Vagina (tissue), 2 donors: ENCODE results near the gene MEX3B. TPM values are rescaled to one million over a fixed set of nuclear protein-coding genes. Genes with fewer than 3 reads are reported as not detected.

ENCODE experiments used
- DNase-seq, 2 donors: peaks; one replicate each; pipeline ENCODE4 v3.0.0-alpha.2; 2017; ENCODE audit errors: extremely low spot score in 2 of 2
- H3K27ac ChIP-seq: fragments of 200-600 bp; sonication (generic); one replicate; pipeline ENCODE4 v1.5.1; 2019
- H3K27me3 ChIP-seq: fragments of 200-600 bp; sonication (generic); one replicate; pipeline ENCODE4 v1.5.1; 2019
- H3K36me3 ChIP-seq, 2 donors: fragments of 200-600 bp; sonication (generic); one replicate each; pipeline ENCODE4 v1.5.1; 2017 to 2019
- H3K4me1 ChIP-seq: fragments of 200-600 bp; sonication (generic); one replicate; pipeline ENCODE4 v1.5.1; 2019
- H3K4me3 ChIP-seq, 2 donors: fragments of 200-600 bp; sonication (generic); 1 replicate in 1 of 2; 2 replicates in 1 of 2; pipeline ENCODE4 v1.5.1; 2016 to 2019
- H3K9me3 ChIP-seq: fragments of 200-600 bp; sonication (generic); one replicate; pipeline ENCODE4 v1.5.1; 2019
- POLR2A ChIP-seq, 2 donors: fragments of 450-650 bp; IDR thresholded peaks; one replicate each; pipeline ENCODE4 v1.6.1; 2017; ENCODE audit warnings: antibody characterized with exemption in 2 of 2, mild to moderate bottlenecking in 2 of 2, moderate library complexity in 2 of 2
- POLR2AphosphoS5 ChIP-seq, 2 donors: sonication (generic); formaldehyde crosslinking; IDR thresholded peaks; one replicate each; pipeline ENCODE4 v1.9.0; 2017; ENCODE audit warnings: antibody characterized with exemption in 2 of 2, mild to moderate bottlenecking in 2 of 2, low read depth in 1 of 2; ENCODE audit not compliant: insufficient read depth in 1 of 2
- intact Hi-C: fragments of 100-400 bp; cut with DNase I; formaldehyde crosslinking; loops from one replicate; pipeline ENCODE4 v1.15.1; 2023
- total RNA-seq: library from RNA; depleted of rRNA; stranded (reverse); fragments of >200 nt; gene quantifications from one replicate; pipeline ENCODE4 v1.2.3, GENCODE V29; 2016
- TF ChIP-seq, protein P1 (sequence below), 3 experiments: fragments of 450-650 bp in 2 of 3; fragments of 200-600 bp in 1 of 3; sonication (generic) in 1 of 3; IDR thresholded peaks; one replicate each; pipeline ENCODE4 v1.5.1; 2017 to 2019; ENCODE audit warnings: antibody characterized with exemption in 3 of 3, mild to moderate bottlenecking in 2 of 3, moderate library complexity in 2 of 3

Gene MEX3B
- total RNA-seq = 5.2 TPM

DNA sequence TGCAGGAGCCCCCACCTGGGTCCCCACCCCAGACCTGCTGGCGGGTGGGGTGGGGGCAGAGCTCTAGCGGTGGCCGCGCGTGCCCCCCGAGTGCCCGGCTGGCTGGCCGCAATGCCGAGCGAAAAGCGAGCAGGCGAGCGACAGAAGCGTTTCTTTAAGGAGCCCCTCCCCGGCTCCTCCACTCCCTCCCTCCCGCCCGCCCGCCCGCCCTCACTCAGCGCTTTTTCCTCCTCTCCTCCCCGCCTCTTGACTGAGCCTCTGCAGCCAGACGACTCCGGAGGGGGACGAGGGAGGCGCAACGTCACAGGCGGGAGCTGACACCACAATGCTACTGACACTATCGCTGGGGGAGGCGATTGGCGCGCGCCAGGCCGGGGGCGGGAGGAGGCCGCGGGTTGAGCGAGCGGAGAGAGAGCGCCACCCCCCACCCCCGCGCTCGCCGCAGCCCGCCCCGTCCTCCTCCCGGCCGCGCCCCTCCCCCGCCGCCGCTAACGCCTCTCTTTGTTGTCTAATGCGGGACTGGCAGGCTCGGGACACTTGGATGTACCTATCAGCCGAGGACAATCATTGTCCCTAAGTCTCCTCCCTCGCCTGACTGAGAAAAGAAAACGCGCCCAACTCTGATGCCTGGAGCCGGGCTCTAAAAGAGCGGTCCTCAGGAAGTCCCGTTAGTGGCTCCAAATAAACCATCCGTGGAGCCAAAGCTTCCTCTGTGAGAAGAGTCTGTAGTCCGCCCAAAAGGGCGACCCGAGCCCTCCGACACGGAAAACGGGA lies at the start of gene MEX3B:
MEX3B (minus strand) TSS at position 127 of the 774 bp plus-strand sequence. CDS start 313 bp downstream, outside the sequence.
- H3K27me3 ChIP-seq = no peaks in the 10 kb centered on the region
- no peaks in the 10 kb centered on the region for H3K36me3 ChIP-seq
- intact Hi-C loops = no loop called here
- peak within 1 kb of the TSS; percentile 62 to 90 for H3K4me3 ChIP-seq
- no peaks in the 10 kb centered on the region for H3K9me3 ChIP-seq
- TF ChIP-seq POLR2AphosphoS5 (IDR thresholded peaks at IDR 0.05; ENCODE audit: insufficient read depth in 1 of 2, low read depth in 1 of 2) = peak in 1 of 2 donors; percentile 44
- TF ChIP-seq, protein P1, sequence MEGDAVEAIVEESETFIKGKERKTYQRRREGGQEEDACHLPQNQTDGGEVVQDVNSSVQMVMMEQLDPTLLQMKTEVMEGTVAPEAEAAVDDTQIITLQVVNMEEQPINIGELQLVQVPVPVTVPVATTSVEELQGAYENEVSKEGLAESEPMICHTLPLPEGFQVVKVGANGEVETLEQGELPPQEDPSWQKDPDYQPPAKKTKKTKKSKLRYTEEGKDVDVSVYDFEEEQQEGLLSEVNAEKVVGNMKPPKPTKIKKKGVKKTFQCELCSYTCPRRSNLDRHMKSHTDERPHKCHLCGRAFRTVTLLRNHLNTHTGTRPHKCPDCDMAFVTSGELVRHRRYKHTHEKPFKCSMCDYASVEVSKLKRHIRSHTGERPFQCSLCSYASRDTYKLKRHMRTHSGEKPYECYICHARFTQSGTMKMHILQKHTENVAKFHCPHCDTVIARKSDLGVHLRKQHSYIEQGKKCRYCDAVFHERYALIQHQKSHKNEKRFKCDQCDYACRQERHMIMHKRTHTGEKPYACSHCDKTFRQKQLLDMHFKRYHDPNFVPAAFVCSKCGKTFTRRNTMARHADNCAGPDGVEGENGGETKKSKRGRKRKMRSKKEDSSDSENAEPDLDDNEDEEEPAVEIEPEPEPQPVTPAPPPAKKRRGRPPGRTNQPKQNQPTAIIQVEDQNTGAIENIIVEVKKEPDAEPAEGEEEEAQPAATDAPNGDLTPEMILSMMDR (IDR thresholded peaks at IDR 0.05) = peak in 1 of 3 experiments; percentile 15
- no peak for TF ChIP-seq POLR2A (IDR thresholded peaks at IDR 0.05)
- H3K27ac ChIP-seq = peak within 1 kb of the TSS; percentile 90
- peaks cover 31% of the 10 kb centered on the region for H3K4me1 ChIP-seq
- DNase-seq = peak in 1 of 2 donors; percentile 96

DNA sequence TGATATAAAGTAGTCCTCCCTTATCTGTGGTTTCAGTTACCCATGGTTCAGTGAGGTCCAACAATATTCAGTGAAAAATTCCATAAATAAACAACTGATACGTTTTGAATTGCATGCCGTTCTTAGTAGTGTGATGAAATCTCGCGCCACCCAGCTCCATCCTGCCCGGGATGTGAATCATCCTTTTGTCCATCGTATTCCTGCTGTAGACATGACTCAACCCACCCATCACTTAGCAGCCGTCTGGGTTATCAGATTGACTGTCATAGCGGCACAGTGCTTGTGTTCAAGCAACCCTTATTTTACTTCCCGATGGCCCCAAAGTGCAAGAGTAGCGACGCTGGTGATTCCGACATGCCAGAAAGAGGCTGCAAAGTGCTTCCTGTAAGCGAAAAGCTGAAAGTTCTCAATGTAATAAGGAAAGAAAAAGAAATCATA lies 48.0 kb upstream of the MEX3B start:
- intact Hi-C loops = no loop called here
- no peak for DNase-seq
- H3K4me1 ChIP-seq = no peaks in the 10 kb centered on the region
- no peaks in the 10 kb centered on the region for H3K36me3 ChIP-seq
- no peaks in the 10 kb centered on the region for H3K27me3 ChIP-seq
- H3K27ac ChIP-seq = no peak overlapping the region
- H3K4me3 ChIP-seq = no peak overlapping the region
- no peaks in the 10 kb centered on the region for H3K9me3 ChIP-seq
- TF ChIP-seq POLR2A (IDR thresholded peaks at IDR 0.05) = no peak
- TF ChIP-seq, protein P1 (IDR thresholded peaks at IDR 0.05) = no peak
- no peak for TF ChIP-seq POLR2AphosphoS5 (IDR thresholded peaks at IDR 0.05; ENCODE audit: insufficient read depth in 1 of 2, low read depth in 1 of 2)

DNA sequence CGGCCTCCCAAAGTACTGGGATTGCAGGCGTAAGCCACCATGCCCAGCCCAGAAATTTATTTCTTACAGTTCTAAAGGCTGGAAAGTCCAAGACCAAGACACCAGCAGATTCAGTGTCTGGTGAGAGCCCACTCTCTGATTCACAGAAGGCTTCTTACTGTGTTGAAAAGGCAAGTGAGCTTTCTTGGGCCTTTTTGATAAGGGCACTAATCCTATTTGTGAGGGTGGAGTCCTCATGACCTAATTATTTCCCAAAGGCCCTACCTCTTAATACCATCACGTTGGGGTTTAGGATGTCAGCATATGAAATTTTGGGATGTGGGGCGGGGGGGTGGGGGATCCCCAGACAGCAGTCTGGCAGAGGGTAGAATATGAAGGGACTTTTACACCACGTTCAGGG lies 47.5 kb upstream of the MEX3B start:
- H3K27me3 ChIP-seq = no peaks in the 10 kb centered on the region
- H3K36me3 ChIP-seq = no peaks in the 10 kb centered on the region
- H3K27ac ChIP-seq = no peak overlapping the region
- intact Hi-C loops = no loop called here
- no peaks in the 10 kb centered on the region for H3K4me1 ChIP-seq
- H3K9me3 ChIP-seq = no peaks in the 10 kb centered on the region
- TF ChIP-seq POLR2A (IDR thresholded peaks at IDR 0.05) = no peak
- TF ChIP-seq POLR2AphosphoS5 (IDR thresholded peaks at IDR 0.05; ENCODE audit: insufficient read depth in 1 of 2, low read depth in 1 of 2) = no peak
- TF ChIP-seq, protein P1 (IDR thresholded peaks at IDR 0.05) = no peak
- H3K4me3 ChIP-seq = no peak overlapping the region
- no peak for DNase-seq

DNA sequence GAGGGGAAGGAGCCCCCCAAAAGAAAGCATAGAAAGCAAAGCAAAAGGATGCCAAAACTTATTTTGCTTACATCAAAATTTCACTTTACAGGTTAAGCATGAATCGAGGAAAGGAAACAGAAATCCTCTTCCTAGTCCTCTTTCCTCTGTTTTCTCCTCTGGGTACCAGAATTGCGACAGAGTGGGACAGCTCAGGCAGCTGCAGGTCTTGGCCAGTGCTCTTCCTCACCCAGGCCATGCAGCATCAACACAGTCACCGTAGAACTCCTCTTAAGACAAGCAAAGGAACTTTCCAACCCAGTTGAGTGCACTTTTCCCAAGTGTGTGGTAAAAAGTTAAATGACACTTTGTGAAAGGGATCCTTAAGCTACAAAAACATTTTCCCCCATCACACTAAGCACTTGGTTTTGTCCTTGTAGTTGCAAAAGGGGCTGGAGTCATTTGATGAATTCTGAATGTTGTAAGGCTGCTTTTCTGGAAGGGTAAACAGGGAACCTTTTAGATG lies 45.9 kb upstream of the MEX3B start:
- no peaks in the 10 kb centered on the region for H3K27me3 ChIP-seq
- no peaks in the 10 kb centered on the region for H3K9me3 ChIP-seq
- no peak for DNase-seq
- no peaks in the 10 kb centered on the region for H3K4me1 ChIP-seq
- H3K4me3 ChIP-seq = no peak overlapping the region
- no peak overlapping the region for H3K27ac ChIP-seq
- no peaks in the 10 kb centered on the region for H3K36me3 ChIP-seq
- TF ChIP-seq POLR2A (IDR thresholded peaks at IDR 0.05) (no peak), POLR2AphosphoS5 (IDR thresholded peaks at IDR 0.05; ENCODE audit: insufficient read depth in 1 of 2, low read depth in 1 of 2) (no peak)
- TF ChIP-seq, protein P1 (IDR thresholded peaks at IDR 0.05) = no peak
- intact Hi-C loops = no loop called here
